ENCODE results near the gene SKIDA1.
A peak's percentile ranks its signal among the peaks of the same experiment; 100 is the strongest.

The SKIDA1 gene

GRCh38 chr10:21526860-21527597 lies 1.5 kb upstream of the SKIDA1 start:
- Mint-ChIP-seq H3K4me1 (peaks cover 50% of the 10 kb centered on the region), H3K27ac (peak overlapping the region; percentile 99), H3K4me3 (peak overlapping the region; percentile 90 to 98 (median 93)), H3K27me3 (ENCODE audit: low read depth) (peaks cover 11% of the 10 kb centered on the region), H3K9me3 (no peaks in the 10 kb centered on the region), H3K36me3 (ENCODE audit: low read depth) (no peaks in the 10 kb centered on the region)
- no peak for TF ChIP-seq CTCF (IDR thresholded peaks at IDR 0.05; ENCODE audit: unreplicated experiment in 3 of 3)

DNA sequence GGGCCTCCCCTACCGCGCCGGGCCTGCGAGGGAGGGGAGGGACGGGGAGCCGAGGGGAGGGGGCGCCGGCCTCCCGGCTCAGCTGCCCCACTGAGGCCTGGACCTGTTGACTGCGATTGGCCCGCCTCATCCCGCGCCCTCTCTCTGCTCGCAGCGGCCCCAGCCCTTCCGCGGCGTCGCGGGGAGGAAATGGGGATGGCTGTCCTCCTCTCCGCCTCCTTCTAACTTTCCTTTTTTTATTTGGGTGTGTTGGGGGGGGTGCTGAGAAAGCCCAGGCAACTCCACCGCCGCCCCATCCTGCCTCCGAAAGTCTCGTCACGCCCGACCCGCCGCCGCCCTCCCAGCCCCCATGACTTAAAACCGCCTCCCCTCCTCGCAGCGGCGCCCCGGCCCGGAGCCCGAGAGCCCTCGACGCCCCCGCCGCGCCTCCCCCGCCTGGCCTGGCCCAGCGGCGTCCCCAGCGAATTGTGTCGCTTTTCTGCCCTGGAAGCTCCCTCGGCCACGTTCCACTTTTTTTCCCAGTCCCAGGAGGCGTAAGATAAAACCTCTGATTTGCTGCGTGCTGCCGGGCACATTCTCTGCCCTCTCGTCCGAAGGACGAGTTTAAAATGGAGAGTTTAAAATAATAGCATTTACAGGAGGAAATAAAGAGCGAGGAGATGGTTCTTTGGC lies 842 bp upstream of the SKIDA1 start:
- no peak for TF ChIP-seq CTCF (IDR thresholded peaks at IDR 0.05; ENCODE audit: unreplicated experiment in 3 of 3)
- Mint-ChIP-seq H3K27ac (peak overlapping the region; percentile 99), H3K27me3 (ENCODE audit: low read depth) (peaks cover 11% of the 10 kb centered on the region), H3K4me3 (peak overlapping the region; percentile 90 to 98 (median 93)), H3K9me3 (no peaks in the 10 kb centered on the region), H3K36me3 (ENCODE audit: low read depth) (no peaks in the 10 kb centered on the region), H3K4me1 (peaks cover 56% of the 10 kb centered on the region)

GRCh38 chr10:21524526-21525366 lies 736 bp downstream of the SKIDA1 start:
- H3K4me3 Mint-ChIP-seq, result peak overlapping the region; percentile 85 to 91 (median 88)
- peaks cover 11% of the 10 kb centered on the region for H3K27me3 Mint-ChIP-seq (ENCODE audit: low read depth)
- no peaks in the 10 kb centered on the region for H3K36me3 Mint-ChIP-seq (ENCODE audit: low read depth)
- H3K27ac Mint-ChIP-seq, result peak overlapping the region; percentile 99
- H3K9me3 Mint-ChIP-seq, result no peaks in the 10 kb centered on the region
- TF ChIP-seq CTCF (IDR thresholded peaks at IDR 0.05; ENCODE audit: unreplicated experiment in 3 of 3), result no peak
- peaks cover 71% of the 10 kb centered on the region for H3K4me1 Mint-ChIP-seq

DNA sequence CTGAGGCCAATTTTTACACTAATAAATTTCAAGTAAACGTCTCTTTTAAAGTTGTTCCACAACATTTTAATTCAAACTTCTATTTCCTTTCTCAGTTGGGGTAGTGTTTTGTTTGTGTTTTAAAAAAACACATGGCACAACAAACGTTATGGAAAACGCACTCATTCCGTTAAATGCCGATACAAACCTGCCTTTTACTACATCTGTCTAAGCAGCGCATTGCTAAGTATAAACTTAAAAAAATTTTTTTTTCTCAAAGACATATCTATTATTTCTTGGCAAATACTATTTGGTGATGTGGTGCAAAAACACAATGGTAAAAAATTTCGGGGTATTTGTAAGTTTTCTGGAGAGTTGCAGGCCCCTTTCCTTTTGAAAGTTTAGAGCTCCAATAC lies 1.4 kb downstream of the SKIDA1 start:
- no peaks in the 10 kb centered on the region for H3K9me3 Mint-ChIP-seq
- no peaks in the 10 kb centered on the region for H3K36me3 Mint-ChIP-seq (ENCODE audit: low read depth)
- H3K4me3 Mint-ChIP-seq, result peak overlapping the region; percentile 85 to 91 (median 88)
- H3K27me3 Mint-ChIP-seq (ENCODE audit: low read depth), result peaks cover 7% of the 10 kb centered on the region
- H3K27ac Mint-ChIP-seq, result peak overlapping the region; percentile 99
- no peak for TF ChIP-seq CTCF (IDR thresholded peaks at IDR 0.05; ENCODE audit: unreplicated experiment in 3 of 3)
- H3K4me1 Mint-ChIP-seq, result peaks cover 72% of the 10 kb centered on the region

- H3K27ac Mint-ChIP-seq, result peak overlapping the region; percentile 99
Measured at GRCh38 chr10:21523557-21524008, 1.9 kb downstream of the SKIDA1 start.

More at GRCh38 chr10:21523557-21524008, 1.9 kb downstream of the SKIDA1 start:
- peaks cover 71% of the 10 kb centered on the region for H3K4me1 Mint-ChIP-seq
- peaks cover 5% of the 10 kb centered on the region for H3K27me3 Mint-ChIP-seq (ENCODE audit: low read depth)
- no peaks in the 10 kb centered on the region for H3K36me3 Mint-ChIP-seq (ENCODE audit: low read depth)
- peak overlapping the region; percentile 77 to 88 (median 82) for H3K4me3 Mint-ChIP-seq
- TF ChIP-seq CTCF (IDR thresholded peaks at IDR 0.05; ENCODE audit: unreplicated experiment in 3 of 3), result no peak
- no peaks in the 10 kb centered on the region for H3K9me3 Mint-ChIP-seq

All from nephron (organoid).